ENCODE data around the gene AFAP1L2.

AFAP1L2 gene

DNA sequence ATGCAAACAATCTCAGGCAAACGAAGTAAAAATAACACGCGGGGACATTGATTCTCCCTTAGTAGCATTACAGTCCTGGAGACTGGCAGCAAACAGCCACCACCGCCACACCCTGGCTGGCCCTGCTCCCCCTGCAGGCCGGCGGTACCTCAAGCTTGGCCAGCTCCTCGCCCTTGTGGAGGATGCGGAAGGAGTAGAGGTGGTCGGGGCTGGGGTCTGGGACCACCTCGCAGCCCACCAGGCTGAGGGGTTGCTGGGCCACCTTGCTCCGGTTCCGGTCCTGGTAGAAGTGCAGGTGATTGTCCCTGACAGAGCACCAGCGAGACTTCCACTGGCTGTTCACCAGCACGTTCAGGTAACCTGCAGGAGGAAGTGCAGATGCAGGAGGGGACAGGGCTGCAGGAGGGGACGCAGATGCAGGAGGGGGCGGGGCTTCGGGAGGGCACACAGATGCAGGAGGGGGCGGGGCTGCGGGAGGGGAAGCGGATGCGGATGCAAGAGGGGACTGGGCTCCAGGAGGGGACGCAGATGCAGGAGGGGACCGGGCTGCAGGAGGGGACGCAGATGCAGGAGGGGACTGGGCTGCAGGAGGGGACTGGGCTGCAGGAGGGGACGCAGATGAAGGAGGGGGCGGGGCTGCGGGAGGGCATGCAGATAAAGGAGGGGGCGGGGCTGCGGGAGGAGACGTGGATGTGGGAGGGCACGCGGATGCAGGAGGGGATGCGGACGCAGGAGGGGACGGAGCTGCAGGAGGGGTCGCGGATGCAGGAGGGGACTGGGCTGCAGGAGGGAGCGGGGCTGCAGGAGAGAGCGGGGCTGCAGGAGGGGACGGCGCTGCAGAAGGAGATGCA, 99.5 kb downstream of the AFAP1L2 start:
- Histone ChIP-seq H3K9ac (ENCODE audit: low read depth, low read length) (peak overlapping the region; percentile 44; the same call in 1 of the 2 replicates), H3K4me1 (ENCODE audit: insufficient read depth, low read length) (no peaks in the 10 kb centered on the region; the same call in 1 of the 2 replicates), H3K36me3 (ENCODE audit: insufficient read depth, low read length) (no peaks in the 10 kb centered on the region), H3K9me3 (ENCODE audit: control insufficient read depth, insufficient read depth, low read length) (no peaks in the 10 kb centered on the region)

DNA sequence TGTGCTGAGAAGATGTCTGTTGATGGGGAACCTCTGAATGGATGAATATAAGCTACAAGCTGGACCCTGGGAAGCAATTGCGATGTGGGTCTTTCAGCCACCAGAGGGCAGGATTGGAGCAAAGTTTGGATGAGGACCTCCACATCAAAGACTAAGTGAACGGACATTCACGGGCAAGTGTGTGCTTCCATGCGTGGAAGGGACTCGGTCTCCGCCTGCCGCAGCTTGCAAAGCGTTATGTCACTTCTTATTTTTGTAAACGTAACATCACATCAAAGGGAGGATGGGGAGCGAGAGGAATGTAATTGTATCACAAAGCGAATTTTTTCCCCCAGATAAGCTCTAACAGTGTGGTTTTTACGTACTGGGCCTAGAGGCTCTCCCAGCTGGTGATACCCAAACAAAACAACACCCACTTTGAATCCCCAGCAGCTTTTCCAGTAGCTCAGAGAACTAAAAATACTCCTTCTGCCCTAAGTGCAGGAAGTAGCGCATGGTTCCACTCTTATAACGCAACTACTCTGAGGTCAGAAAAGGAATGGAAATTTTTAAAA, 100.2 kb downstream of the AFAP1L2 start:
- Histone ChIP-seq H3K9ac (ENCODE audit: low read depth, low read length) (peak overlapping the region; percentile 44; the same call in 1 of the 2 replicates), H3K9me3 (ENCODE audit: control insufficient read depth, insufficient read depth, low read length) (no peaks in the 10 kb centered on the region), H3K36me3 (ENCODE audit: insufficient read depth, low read length) (no peaks in the 10 kb centered on the region), H3K4me1 (ENCODE audit: insufficient read depth, low read length) (no peaks in the 10 kb centered on the region; the same call in 1 of the 2 replicates)

DNA sequence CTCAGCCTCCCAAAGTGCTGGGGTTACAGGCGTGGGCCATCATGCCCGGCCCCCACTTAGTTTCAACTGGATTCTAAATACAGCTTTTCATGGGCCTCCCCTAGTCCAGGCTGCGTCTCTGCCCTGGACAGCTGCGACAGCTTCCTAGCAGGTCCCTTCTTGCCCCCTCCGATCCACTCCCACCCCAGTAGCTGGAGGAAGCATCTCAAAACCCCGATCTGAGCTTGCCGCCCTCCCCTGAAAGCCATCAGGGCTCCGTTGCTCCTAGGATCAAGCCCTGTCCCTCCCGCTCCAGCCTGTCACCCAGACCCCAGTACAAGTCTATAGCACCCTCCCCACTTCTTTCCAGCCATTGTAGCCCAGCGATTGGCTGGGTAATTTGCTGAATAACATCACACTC, 100.7 kb downstream of the AFAP1L2 start:
- H3K36me3 ChIP-seq (ENCODE audit: insufficient read depth, low read length) = no peaks in the 10 kb centered on the region
- H3K9ac ChIP-seq (ENCODE audit: low read depth, low read length) = no peak overlapping the region
- no peaks in the 10 kb centered on the region for H3K9me3 ChIP-seq (ENCODE audit: control insufficient read depth, insufficient read depth, low read length)
- no peaks in the 10 kb centered on the region; the same call in 1 of the 2 replicates for H3K4me1 ChIP-seq (ENCODE audit: insufficient read depth, low read length)

DNA sequence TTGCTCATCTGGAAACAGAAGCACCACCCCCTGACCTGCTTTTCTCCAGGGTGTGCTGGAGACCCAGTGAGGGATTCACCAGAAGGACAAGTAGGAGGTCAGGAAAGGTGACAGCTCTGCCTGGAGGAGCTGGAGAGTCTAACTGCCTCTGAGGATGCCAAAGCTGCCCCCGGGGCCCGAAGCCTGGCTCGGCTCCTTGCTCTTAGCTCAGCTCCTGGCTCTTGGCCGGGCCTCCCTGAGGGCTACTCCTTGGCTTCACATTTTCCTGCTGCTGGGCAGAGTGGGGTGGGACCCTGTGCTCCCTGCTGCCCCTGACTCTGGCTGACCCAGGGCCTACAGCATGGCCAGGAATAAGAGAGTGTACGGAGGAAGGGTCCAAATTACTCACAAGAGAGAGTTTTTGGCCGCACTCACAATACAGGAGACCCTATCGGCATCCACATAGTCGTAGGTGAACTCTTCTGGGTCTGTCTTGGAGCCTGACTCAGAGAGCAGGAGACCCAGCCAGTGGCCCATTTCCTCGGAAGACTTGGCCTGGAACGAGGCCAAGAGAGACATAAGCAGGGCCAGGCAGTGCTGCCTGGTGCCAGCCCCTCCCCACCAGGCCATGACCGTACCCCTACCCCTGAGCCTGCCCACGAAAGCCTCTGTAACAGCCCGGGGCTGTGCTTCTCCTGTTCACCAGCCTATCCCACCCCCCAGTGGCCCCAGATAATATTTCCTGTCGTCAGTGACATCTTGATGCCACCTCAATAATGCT, 102.2 kb downstream of the AFAP1L2 start:
- no peak overlapping the region for H3K9ac ChIP-seq (ENCODE audit: low read depth, low read length)

DNA sequence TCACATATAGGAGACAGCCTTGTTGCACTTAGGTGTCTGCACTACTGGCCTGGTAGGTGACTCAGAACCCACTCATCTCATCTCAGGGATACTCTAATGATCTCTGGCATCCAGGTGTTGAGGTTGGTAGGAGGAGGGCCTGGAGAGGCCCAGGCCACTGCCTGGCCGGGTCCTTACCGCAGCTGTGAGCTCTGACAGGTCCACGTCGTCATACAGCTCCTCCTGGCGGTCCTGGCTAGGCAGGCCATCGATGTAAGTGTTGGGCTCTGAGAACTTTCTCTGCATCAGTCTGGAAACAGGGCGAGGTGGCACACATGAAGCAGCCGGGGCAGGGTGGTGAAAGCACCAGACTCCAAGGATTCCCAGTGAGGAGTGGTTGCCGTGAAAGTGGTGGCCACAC, 103.1 kb downstream of the AFAP1L2 start:
- Histone ChIP-seq H3K9ac (ENCODE audit: low read depth, low read length) (no peak overlapping the region), H3K36me3 (ENCODE audit: insufficient read depth, low read length) (no peaks in the 10 kb centered on the region), H3K9me3 (ENCODE audit: control insufficient read depth, insufficient read depth, low read length) (no peaks in the 10 kb centered on the region), H3K4me1 (ENCODE audit: insufficient read depth, low read length) (no peaks in the 10 kb centered on the region)

More for the DNA sequence above, 102.2 kb downstream of the AFAP1L2 start:
- no peaks in the 10 kb centered on the region for H3K9me3 ChIP-seq (ENCODE audit: control insufficient read depth, insufficient read depth, low read length)
- H3K4me1 ChIP-seq (ENCODE audit: insufficient read depth, low read length) = no peaks in the 10 kb centered on the region; the same call in 1 of the 2 replicates
- no peaks in the 10 kb centered on the region for H3K36me3 ChIP-seq (ENCODE audit: insufficient read depth, low read length)

DNA sequence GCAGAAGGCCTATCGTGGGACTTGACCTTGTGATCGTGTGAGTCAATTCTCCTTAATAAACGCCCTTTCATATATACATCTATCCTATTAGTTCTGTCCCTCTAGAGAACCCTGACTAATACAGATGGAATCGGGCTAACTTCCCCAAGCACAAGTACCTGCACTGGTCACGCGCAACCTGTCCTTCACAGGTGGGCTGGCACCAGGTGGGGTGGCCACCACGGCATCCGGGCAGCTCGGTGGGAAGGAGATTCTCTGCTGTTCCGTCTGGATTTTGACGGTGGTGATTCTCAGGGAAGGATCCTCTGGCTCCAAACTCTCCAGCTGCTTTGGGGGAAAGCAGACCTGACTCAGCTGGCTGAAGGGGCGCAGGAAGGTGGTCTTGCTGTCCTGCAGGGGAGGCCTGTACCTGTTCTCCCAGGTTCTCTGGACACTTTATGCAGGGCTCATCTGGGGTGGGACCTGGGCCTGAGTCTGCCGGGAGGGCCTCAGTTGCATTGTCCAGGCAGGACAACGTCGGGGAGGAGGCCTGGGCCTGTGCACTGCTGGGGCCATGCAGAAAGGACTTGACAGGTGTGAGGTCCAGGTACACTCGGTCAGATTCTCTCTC, 104.2 kb downstream of the AFAP1L2 start:
- H3K9me3 ChIP-seq (ENCODE audit: control insufficient read depth, insufficient read depth, low read length) = peaks cover 8% of the 10 kb centered on the region
- H3K36me3 ChIP-seq (ENCODE audit: insufficient read depth, low read length) = no peaks in the 10 kb centered on the region
- no peak overlapping the region for H3K9ac ChIP-seq (ENCODE audit: low read depth, low read length)
- H3K4me1 ChIP-seq (ENCODE audit: insufficient read depth, low read length) = no peaks in the 10 kb centered on the region

DNA sequence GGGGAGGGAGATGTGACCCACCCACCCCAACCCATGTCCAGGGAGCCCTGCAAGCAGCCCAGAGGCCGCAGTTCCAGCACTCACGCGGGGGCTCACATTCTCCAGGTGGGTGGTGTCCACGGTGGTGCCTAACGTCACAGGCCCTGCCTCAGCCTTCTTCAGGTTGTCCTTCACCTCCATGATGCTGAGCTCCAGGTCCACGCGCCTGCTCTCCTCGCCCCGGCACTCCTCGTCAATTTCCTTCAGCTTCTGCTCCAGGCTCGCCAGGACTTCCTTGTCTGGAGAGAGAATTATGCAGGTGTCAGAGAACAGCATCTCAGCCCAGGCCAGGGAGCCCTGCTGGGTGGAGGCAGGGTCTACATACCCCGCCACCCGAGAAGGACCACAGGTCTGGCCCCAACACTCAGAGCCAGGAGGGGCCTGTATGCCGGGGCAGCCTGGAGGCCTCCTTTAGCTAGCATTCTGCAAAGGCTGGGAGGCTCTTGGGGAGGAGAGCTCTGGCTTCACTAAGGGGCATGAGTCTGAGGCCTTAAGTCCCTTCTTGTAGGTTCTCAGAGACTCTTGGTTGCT, 107.1 kb downstream of the AFAP1L2 start:
- Histone ChIP-seq H3K4me1 (ENCODE audit: insufficient read depth, low read length) (no peaks in the 10 kb centered on the region), H3K9ac (ENCODE audit: low read depth, low read length) (no peak overlapping the region), H3K36me3 (ENCODE audit: insufficient read depth, low read length) (no peaks in the 10 kb centered on the region), H3K9me3 (ENCODE audit: control insufficient read depth, insufficient read depth, low read length) (peaks cover 15% of the 10 kb centered on the region)

DNA sequence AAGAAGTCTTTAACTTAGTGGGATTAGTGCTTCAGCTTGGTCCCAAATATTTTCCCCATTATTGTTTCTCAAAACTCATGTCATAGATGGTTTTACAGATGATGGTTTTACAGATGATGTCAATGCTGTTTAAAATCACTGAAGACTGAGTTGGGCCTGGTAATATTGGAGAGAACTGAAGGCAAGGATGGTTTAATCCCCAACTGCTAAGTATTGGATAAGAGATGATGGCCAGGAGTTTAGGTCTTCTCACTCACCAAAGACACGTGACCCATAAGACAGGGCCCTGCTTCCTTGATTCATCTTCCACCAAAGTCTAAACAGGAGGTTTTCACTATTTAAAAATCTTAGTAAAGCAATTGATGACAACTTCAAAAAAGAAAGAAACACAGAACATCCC, 108.9 kb downstream of the AFAP1L2 start:
- Histone ChIP-seq H3K9ac (ENCODE audit: low read depth, low read length) (no peak overlapping the region), H3K36me3 (ENCODE audit: insufficient read depth, low read length) (no peaks in the 10 kb centered on the region), H3K4me1 (ENCODE audit: insufficient read depth, low read length) (no peaks in the 10 kb centered on the region), H3K9me3 (ENCODE audit: control insufficient read depth, insufficient read depth, low read length) (peaks cover 15% of the 10 kb centered on the region)

DNA sequence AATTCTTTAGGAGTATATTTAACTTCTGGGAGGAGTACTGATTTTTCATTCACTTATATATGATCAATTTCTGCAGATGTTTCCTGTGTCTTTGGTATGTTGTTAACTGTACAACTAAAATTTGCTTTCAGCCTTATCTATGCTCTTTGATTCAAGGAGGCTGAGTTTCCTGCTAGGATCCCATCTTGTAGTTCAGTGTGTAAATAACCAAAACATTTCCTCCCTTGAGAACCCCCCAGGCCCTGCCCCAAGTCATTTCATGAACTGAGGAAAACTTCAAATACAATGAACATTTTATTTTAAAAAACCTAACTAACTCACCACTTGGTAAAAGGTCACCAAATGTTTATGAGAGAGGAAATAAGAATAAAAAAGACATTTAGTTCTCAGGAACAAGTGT, 109.8 kb downstream of the AFAP1L2 start:
- peaks cover 15% of the 10 kb centered on the region for H3K9me3 ChIP-seq (ENCODE audit: control insufficient read depth, insufficient read depth, low read length)
- H3K9ac ChIP-seq (ENCODE audit: low read depth, low read length) = no peak overlapping the region
- no peaks in the 10 kb centered on the region for H3K4me1 ChIP-seq (ENCODE audit: insufficient read depth, low read length)
- H3K36me3 ChIP-seq (ENCODE audit: insufficient read depth, low read length) = no peaks in the 10 kb centered on the region

DNA sequence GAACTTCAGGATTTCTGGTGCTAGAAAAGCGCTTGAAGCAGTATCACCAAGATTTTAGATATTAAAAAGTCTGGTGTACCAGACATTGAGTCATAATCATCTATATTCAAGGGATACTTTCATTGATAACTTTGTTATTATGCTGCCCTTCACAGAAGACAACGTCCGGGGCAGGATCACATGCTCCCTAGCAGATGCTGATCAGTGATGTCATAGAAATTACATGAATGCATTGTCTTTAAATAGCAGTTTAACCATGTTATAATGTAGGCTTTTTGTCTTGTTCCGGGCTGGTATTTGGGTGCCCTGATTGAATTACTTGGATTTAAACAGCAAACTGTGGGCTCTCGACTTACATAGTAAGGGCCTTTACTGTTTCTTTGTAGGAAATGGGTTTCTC, 111.2 kb downstream of the AFAP1L2 start:
- H3K4me1 ChIP-seq (ENCODE audit: insufficient read depth, low read length) = no peaks in the 10 kb centered on the region
- no peaks in the 10 kb centered on the region for H3K36me3 ChIP-seq (ENCODE audit: insufficient read depth, low read length)
- H3K9me3 ChIP-seq (ENCODE audit: control insufficient read depth, insufficient read depth, low read length) = peaks cover 15% of the 10 kb centered on the region
- no peak overlapping the region for H3K9ac ChIP-seq (ENCODE audit: low read depth, low read length)

DNA sequence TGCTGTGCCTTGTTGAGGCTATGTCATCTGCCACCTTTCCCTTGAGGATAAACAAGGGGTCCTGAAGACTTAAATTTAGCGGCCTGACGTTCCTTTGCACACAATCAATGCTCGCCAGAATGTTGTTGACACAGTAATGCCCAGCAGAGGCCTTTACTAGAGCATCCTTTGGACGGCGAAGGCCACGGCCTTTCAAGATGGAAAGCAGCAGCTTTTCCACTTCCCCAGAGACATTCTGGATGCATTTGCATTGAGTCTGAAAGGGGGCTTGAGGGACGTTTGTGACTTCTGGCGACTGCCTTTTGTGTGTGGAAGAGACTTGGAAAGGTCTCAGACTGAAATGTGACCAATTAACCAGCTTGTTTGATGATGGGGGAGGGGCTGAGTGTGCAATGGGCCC, 112.8 kb downstream of the AFAP1L2 start:
- no peaks in the 10 kb centered on the region for H3K4me1 ChIP-seq (ENCODE audit: insufficient read depth, low read length)
- no peaks in the 10 kb centered on the region for H3K36me3 ChIP-seq (ENCODE audit: insufficient read depth, low read length)
- peaks cover 15% of the 10 kb centered on the region for H3K9me3 ChIP-seq (ENCODE audit: control insufficient read depth, insufficient read depth, low read length)
- H3K9ac ChIP-seq (ENCODE audit: low read depth, low read length) = no peak overlapping the region

DNA sequence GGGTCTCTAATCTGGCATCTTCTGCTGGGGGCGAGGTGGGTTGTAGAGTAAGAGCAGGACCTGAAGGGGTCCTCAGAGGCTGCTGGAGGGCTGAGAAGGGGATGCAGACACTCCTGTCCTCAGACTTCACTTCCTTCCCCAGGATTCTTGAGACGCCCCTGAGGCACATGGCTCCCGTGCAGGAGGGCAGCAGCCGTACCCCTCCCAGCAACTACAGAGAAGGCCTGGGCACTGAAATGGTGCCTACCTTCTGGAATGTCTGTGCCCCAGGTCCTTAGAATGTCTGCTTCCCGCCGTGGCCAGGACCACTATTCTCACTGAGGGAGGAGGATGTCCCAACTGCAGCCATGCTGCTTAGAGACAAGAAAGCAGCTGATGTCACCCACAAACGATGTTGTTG, 113.2 kb downstream of the AFAP1L2 start:
- no peaks in the 10 kb centered on the region for H3K4me1 ChIP-seq (ENCODE audit: insufficient read depth, low read length)

DNA sequence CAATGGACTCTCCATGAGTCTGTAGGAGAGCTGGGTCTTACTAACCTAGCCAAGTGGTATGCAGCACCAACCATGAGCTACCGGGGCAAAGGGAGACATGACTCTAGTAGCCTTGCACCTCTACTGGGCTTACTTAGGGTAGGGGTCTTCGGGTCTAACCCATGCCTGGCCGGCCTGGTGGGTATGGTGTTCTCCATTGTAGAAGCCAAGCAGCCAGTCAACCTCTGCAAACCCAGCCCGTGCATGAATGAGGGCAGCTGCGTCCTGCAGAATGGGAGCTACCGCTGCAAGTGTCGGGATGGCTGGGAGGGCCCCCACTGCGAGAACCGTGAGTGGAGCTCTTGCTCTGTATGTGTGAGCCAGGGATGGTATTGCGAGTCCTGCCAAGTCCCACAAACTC, 114.3 kb downstream of the AFAP1L2 start:
- H3K4me1 ChIP-seq (ENCODE audit: insufficient read depth, low read length) = no peaks in the 10 kb centered on the region

More for the DNA sequence above, 113.2 kb downstream of the AFAP1L2 start:
- H3K9me3 ChIP-seq (ENCODE audit: control insufficient read depth, insufficient read depth, low read length) = peaks cover 15% of the 10 kb centered on the region
- H3K36me3 ChIP-seq (ENCODE audit: insufficient read depth, low read length) = no peaks in the 10 kb centered on the region
- no peak overlapping the region for H3K9ac ChIP-seq (ENCODE audit: low read depth, low read length)

DNA sequence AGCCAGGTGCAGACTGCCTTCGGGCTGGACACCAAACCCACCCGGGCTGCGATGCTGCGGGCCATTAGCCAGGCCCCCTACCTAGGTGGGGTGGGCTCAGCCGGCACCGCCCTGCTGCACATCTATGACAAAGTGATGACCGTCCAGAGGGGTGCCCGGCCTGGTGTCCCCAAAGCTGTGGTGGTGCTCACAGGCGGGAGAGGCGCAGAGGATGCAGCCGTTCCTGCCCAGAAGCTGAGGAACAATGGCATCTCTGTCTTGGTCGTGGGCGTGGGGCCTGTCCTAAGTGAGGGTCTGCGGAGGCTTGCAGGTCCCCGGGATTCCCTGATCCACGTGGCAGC, 115.2 kb downstream of the AFAP1L2 start:
- Histone ChIP-seq H3K9ac (ENCODE audit: low read depth, low read length) (no peak overlapping the region), H3K9me3 (ENCODE audit: control insufficient read depth, insufficient read depth, low read length) (no peaks in the 10 kb centered on the region), H3K4me1 (ENCODE audit: insufficient read depth, low read length) (no peaks in the 10 kb centered on the region), H3K36me3 (ENCODE audit: insufficient read depth, low read length) (no peaks in the 10 kb centered on the region)

More for the DNA sequence above, 114.3 kb downstream of the AFAP1L2 start:
- no peak overlapping the region for H3K9ac ChIP-seq (ENCODE audit: low read depth, low read length)
- H3K9me3 ChIP-seq (ENCODE audit: control insufficient read depth, insufficient read depth, low read length) = 0 out of 2 replicates have a peak, but pooled peaks cover 6% of the 10 kb centered on the region
- H3K36me3 ChIP-seq (ENCODE audit: insufficient read depth, low read length) = no peaks in the 10 kb centered on the region
